Activated naive CD8-positive, alpha-beta T cell treated with anti-CD3 and anti-CD28 coated beads, Interleukin-2, amount 50 U/mL, for 16 hours (primary cell): ENCODE results near the gene LMX1A.

Experiments
- DNase-seq: peaks from one replicate; pipeline ENCODE4 v3.0.0-alpha.2; 2020; ENCODE audit warnings: low read depth, low spot score

LMX1A gene

DNA sequence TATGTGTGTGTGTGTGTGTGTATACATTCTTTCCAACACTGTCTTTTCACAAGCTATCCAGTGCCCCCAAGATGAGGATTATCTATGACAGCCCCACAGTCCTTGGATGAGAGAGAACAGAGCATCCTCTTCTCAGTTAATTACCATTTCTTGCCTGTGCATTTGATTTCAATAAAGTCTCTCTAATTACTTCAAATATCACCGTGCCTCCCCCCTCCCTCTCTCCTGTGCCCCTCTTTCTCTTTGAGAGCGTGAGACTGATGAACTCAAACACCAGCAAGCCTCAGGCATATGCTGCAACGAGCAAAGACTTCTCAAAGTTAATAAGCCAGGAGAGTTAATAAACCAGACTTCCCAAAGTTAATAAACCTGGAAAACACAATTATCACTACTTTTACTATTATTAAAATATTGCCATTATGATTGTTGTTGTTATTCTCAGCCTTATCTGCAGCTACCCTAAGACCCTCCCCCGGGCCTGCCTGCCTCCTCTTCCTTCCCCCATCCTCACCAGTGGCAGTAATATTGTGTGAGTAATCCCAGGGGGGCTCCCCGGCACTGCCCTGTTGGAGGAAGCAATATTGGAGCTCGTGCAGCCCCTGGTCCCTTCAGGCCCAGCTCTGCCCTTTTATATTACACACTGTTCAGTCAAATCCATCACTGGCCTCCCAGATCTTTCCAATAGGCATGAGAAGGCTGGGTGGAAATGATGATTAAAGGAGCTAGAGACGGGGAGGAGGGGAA, 30.9 kb downstream of the LMX1A start:
- no peak for DNase-seq

DNA sequence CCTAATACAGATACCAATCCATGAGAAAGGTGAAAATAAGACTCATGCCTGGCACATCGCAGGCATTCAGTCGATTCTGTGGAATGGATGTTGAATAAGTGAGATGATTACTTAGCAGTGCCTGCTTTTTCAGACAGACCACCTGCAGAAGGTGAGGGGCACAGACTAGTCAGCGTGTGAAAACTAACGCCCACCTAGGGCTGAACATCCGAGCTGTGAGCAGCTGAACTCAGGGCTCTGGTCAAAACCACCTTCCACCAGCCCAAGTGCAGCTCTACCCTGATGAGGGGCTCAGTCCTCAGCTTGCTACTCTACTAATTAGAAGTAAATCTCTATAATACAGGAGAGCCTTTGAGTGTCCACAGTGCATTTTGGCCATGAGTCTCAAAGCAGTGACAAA, 32.5 kb downstream of the LMX1A start:
- no peak for DNase-seq

DNA sequence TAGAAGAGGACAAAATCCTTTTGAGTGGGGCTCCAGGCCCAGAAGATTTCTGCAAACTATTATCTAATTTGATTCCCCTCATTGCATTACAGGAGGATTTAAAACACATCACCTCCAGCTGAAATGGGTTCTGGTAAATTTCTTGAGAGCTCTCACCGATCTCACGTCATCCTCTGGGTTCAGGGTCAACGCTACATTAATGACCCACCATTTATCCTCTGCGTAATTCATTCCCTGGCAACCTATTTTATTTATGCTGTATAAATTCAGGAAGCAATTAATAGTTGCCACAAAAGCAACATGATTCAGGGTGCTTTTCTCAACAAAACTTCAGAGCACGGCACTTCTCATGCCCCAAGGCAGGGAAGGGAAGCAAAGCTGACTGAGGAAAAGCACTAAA, 38.9 kb downstream of the LMX1A start:
- DNase-seq = no peak

DNA sequence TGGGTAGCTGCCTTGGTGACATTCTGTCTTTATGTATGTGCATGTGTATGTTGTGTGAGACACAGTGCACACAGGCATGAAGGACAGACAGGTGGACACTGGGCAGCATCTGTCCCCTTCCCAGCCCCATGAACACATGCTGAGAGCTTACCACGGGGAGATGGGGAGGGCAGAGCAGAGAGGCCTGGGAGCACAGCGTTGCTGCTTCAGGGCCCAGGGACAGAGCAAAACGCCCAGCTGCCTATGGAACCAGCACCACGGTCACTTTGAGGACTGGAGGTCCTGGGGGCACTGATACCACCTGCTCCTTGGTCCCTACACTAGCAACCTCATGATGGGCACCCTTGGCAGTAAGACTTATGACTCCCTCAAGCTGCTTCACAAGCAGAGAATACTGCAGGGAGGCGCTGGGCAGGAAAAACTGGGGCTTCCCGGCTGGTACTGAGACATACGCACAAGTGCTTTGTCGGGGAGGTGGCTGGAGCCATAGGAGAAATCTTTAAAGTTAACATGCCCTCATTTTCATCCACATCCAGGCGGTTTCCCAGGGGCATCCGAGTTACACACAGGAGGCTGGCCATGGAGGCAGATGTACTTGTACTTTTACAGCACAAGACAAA, 40.3 kb downstream of the LMX1A start:
- DNase-seq = no peak

DNA sequence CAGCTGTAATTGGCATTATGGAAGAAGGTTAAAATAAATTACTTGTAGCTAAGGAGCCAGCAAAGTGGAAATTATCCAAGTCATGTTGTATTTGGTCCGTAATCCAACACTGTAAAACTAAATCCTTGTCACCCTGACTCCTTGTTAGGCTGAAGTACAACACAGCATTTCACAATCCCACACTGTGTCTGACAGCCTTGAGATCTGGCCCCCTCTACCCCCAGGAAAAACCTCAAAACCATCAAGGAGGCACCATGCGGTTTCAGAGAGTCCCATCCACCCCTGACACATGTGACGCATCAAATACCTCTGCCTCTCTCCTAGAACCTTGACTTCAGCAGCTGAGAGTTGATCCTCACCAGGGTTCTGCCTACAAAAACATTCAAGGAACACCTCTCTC, 41.0 kb downstream of the LMX1A start:
- DNase-seq = no peak

DNA sequence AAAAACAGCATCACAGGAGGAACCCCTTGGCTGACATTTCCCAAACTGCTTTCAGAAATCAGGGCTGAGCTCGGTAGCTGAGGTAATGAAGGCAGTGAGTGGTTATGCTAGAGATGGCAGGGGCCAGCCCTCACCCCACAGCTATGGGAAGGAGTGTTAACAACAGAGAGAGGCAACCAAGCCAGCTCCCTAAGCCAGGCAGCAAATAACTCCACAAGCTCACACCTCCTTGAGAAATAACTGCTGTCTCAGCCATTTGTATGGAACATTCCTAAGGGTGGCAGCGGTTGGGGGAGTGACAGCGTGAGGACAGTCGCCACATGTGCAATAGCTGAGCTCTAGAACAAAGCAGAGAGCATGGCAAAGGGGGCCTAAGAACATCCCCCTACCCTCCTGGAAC, 42.6 kb downstream of the LMX1A start:
- DNase-seq = no peak

DNA sequence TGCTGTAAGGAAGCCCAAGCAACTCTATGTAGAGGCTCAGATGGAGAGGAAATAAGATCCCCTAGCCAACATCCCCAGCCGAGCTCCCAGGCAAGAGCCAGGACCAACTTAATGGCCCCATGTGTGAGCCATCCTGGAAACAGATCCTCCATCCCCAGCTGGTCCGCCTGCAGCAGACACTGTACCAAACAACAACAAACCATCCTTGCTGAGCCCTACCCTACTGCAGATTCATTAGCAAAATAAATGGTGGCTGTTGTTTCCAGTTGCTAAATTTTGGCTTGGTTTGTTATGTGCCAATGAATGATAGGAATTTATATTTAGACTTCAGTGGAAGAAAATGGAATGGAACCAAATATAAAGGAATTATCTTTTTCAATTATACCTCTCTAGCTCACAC, 43.9 kb downstream of the LMX1A start:
- no peak for DNase-seq

DNA sequence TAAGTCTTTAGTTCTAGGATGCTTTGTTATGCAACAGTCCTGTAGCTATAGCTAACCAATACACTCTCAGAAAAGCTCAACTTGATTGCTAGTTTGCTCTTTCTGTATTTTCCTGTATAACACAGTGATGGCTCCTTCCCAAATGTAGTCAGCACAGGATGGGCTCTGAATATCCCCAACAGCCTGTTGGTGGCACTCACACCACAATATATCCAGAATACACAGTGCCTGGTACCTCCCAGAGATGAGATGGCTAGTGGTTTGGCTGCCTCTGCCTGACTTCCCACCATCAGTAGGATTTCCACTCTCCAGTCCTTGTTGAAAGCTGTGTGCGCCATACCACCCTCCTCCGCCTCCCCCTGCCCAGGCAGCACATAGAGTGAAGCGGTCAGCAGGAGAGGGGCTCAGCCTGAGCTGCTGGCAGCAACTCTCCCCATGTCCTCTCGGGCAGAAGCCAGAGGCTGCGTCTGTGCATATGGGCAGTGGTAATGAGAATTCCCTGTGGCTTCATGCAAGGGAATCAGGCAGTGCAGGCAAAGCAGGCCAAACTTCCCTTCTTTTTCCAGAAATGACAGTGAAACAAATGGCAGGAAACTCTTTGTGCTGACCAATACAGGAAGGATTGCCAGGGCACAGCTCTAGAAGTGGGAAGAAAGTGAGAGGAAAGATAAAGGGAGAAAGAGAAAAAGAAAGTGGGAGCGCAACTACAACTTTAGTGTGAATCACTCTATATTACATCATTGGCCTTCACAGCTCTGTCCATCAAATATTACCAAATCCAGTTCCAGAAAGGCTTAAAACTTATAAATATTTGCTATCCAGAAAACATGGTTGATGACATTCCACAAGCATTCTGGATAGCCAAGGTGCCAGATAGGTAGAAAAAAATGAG, 49.7 kb downstream of the LMX1A start:
- no peak for DNase-seq

DNA sequence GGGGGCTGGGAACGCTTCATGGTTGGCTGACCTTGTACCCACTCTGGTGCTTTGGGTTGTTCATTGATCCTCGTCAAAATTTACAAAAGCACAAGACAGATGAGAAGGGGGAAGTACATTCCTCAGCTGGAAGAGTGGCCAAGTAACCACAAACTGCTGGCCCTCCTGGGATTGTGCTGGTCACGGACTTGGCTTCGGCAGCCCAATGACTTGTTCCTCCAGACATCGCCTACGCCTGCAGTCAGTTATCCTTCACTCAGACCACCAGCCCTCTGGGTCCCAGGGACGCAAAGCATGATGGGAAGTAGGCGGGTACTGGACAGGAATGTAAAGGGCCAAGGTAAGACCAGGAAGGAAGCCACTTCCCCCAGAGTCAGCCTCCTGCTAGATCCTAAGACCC, 53.1 kb downstream of the LMX1A start:
- no peak for DNase-seq

DNA sequence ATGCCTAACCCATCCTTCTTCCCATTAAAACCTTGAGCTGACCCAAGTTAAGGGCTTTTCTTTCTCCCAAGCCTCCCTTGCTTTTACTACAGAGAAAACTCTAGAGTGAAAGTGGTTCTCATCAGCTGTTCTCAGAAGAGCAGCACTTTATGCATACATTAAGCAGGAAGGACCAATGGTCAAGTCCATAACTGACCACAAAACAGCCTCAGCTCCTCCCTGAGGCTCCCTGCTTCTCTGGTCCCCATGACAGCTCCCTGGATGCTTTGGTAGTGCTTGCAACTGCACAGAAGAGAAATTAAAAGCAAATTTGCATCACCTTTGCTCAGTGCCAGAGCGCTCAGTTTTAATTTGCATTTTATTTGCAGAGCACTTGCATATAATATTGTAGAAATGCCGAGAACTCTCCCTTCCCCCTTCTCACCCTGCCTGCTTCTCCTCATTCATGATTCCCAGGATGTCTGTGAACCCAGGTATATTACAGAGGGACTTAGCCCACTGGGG, 56.1 kb downstream of the LMX1A start:
- DNase-seq = no peak

DNA sequence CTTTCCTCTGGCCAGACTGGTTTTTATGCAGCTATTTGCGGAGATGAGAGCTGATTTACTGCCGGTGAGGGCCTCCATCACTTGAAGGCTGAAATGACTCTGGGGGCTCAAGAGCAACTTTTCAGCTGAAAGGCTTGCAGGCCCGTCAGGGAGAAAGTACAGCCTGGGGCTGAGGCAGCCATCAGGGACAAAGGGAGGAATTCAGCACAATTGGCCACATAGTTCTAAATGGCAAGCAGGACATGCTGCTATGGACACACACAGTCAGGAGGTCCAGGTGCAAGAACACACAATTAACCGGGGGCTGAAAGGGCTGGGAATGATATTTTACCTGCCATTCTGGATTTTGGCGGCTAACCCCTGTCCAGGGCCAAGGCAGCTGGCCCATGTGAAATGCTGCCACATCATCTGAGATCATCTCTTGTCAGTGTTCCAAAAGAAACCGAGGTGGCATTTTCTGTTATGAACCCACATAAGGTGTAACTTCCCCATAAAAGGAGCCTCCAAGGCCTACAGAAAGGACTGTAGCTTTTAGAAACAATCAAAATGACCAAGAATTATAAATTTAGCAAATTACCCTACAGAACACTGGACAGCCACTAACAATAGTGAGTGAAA, 58.2 kb downstream of the LMX1A start:
- DNase-seq = no peak

DNA sequence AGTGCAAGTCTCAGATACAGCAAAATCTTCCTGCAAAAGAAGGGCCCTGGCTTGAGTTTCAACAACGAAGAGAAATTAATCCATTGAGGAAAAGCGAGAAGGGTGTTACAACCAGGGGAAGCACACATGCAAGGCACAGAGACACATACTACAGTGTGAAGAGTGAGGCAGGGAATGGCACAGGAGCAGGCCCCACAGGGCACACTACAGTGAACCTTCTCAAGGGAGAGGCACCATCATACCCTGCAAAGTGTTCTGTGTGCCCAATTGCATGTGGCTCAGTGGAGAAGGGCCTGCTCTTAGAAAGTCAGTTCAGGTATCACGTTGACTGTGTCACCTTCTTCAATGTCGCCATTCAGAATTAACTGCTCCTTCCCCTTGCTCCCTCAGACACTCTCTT, 60.3 kb downstream of the LMX1A start:
- no peak for DNase-seq

DNA sequence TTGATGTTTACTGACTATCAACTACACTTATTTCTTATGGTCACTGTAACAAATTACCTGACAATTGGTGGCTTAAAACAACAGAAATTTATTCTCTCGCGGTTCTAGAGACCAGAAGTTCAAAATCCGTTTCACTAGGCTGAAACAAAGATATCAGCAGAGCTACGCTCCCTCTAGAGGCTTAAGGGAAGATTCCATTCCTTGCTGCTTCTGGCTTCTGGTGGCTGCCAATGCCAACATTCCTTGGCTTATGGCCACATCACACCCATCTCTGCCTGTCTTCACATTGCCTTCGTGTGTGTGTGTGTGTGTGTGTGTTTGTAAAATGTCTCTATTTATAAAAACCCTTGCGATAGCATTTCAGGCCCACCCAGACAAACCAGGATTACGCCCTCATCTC, 66.4 kb downstream of the LMX1A start:
- DNase-seq = no peak

DNA sequence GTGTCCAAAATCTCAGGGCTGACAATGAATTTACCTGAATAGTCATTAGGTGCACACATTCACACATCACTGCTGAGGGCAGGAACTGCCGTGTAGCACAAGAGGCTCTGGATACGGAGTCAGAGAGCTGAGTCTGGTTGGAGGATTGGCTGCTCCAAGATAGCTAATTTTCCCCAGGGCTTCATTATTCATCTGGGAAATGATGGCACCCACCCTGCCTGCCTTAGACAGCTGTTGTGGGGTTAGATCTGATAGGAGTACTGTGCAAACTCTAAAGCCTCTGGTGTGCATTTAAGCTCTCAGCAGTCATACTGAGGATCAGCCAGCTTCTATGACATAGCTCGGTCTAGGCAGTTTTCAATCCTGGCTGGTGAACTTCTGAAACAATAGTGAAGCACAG, 67.0 kb downstream of the LMX1A start:
- DNase-seq = no peak

DNA sequence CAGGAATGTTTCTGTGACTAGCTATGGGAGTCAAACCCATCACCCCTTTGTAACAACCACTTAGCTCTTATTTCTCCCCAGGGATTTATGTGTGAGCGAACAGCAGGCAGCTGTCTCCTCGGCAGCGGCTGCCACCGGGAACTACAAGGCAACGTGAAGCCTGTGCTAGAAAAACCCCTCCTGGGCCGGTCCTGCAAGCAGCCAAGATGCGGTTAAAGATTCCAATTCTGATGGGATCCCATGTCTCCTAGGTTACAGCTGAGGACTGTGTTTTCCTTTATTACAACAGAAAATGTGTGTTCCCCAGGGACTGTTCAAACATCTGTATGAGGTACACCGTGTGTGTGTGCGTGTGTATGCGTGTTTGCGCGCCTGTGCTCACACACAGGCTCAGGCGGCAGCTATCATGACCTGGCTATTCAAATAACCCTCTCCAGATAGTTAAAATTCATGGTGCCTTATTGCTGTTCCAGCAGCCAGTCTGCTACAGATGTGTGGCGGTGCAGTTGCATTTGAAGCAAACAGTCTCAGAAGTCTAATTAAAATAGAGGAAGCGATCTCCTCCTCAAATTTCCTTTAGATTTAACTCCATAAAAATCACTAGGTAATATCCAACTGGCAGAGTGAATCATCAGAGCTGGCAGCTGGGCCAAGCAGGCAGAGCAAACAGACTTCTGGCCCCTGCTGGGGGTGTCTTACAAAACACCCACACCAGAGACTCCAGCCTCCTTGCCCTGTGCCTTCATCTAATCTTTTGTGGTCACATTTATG, 68.0 kb downstream of the LMX1A start:
- DNase-seq = no peak

DNA sequence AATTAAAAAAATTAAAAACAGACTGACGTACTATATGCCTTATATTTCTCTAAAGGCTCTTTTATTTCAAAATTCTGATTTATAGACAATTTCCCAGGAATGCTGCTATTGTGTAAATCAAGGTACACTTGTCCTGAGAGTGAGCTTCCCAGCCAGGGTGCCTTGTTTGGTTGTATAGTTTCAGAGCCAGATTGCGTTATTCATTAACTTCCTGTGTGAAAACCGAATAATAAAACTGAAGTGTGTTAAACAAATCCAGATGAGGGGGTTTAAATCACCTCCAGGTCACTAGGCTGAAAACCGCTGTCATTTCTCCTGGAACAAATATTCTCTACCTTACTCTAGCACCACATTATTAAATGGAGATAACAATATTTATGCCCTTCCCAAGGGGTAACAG, 68.7 kb downstream of the LMX1A start:
- DNase-seq = no peak

DNA sequence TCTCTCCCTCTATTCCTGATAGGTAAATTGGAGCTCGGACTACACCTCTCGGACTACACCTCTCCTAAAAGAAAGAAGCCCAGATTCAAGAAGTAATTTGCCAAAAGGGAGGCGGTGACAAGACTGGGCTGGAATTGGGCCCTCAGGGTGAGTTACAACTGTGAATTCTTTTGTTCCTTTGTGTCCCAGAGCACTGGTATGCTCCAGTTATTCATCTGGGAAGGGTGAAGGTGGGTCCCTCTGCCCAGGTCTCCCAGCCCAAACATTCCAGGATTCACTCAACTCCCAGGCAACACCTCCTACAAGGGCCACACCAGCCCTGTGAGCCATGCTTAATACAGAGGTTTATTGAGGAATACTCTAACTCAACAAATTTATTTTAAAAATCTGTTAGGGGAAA, 69.2 kb downstream of the LMX1A start:
- no peak for DNase-seq

DNA sequence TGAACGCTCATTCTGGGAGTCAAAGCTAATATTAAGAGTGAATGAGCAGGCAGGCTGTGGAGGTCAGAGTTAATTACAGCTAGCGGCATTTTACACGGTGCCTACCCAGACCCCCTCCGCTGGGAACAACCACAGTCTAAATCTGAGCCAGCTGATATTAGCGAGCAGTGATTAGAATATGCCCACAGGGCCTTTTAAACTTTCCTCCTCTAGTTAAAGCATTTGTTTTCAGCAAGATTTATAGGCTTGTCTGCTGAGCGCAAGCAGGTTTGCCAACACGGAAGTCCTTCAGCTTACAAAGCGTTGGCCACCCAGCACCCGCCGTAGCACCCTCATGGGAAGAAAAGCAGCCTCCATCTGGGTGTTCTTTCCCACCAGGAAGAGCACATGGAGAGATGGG, 72.1 kb downstream of the LMX1A start:
- DNase-seq = no peak

DNA sequence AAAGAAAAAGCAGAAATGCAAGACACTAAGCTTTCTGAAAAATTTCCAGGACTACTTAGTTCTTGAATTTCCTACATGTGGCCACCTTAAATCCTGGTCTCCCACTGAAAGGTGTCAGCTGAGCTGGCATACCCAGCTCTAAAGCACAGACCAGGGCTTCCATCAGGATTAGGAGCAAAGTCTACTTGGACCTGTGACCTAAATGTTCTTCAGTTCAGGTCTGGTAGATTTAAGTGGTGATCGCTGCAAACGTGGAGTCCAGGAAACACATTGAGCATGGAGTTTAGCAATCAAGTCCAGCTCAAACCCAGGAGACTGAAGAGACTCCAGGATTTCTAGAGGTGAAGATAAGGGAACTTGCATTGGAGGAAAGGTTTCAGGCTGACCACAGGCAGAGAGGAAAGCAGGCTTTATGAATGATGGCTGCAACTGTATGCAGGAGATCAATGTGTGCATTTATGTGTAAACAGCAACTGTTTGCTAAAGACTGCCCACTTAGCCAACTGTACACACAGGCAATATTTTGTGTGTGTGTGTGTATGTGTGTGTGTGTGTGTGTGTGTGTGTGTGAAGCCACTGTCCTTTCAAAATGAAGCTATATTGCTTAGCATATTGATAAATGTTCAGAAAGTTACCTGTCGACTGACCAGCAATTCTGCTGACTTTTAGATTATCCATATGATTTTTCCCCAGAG, 75.2 kb downstream of the LMX1A start:
- no peak for DNase-seq

DNA sequence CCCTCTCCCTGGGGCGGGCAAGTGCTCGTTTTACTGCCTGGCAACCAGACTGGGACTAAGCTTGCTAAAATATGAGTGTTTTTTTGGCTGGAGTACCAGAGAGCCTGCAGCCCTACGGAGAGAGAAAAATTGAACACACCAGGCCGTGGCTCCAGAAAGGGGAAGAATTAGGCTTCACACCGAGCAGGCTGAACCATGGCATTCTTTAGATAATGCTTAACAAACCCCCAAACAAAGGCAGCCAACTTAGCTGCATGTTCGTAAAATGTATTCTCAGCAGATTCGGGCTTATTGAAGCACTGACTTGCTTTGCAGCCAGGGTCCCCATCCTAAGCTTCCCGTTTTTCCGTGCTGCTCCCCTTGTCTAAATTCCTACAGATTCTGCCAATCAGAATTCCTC, 76.6 kb downstream of the LMX1A start:
- DNase-seq = no peak

DNA sequence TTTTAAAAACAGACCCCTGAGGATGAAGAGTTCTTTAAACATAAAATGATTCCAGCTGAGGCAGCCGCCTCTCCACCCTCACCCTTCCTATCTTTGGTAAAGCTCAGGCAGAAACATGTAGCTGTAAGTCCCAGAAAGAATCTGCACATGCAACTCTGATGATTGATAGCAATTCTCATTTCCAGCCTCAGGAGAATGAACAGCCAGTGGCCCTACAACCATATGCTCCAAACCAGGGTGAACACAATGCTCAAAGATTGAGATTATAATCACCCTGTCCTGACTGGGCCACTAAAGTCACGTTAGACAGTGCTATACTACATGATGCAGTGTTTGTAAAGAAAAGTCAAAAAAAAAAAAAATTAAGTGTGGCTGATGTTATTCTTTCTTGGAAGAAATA, 80.2 kb downstream of the LMX1A start:
- no peak for DNase-seq
